Hepatocyte (in vitro differentiated cells): Measurements from ENCODE around the gene ZBTB7C. TPM values are rescaled to one million over a fixed set of nuclear protein-coding genes. Genes with fewer than 3 reads are reported as not detected.

Experiments used
- DNase-seq: peaks from one replicate; pipeline ENCODE4 v3.0.0-alpha.2; 2016; ENCODE audit warnings: low spot score
- H2AFZ ChIP-seq: fragments of 200-600 bp; sonication (generic); 2 replicates; pipeline ENCODE4 v1.6.0; 2016; ENCODE audit warnings: antibody characterized with exemption, mild to moderate bottlenecking
- H3K27ac ChIP-seq: fragments of 200-600 bp; sonication (generic); 2 replicates; pipeline ENCODE4 v1.5.1; 2016; ENCODE audit warnings: mild to moderate bottlenecking
- H3K27me3 ChIP-seq: fragments of 200-600 bp; sonication (generic); 2 replicates; pipeline ENCODE4 v1.6.1; 2016
- H3K36me3 ChIP-seq: fragments of 200-600 bp; sonication (generic); replicated peaks from 2 replicates; pipeline ENCODE4 v1.5.1; 2016; ENCODE audit warnings: low read depth; ENCODE audit not compliant: insufficient read depth
- H3K4me1 ChIP-seq: fragments of 200-600 bp; sonication (generic); 2 replicates; pipeline ENCODE4 v1.5.1; 2016; ENCODE audit warnings: mild to moderate bottlenecking, moderate library complexity; ENCODE audit not compliant: insufficient read depth
- H3K4me2 ChIP-seq: fragments of 200-600 bp; sonication (generic); 2 replicates; pipeline ENCODE4 v1.6.0; 2016
- H3K4me3 ChIP-seq: fragments of 200-600 bp; sonication (generic); 2 replicates; pipeline ENCODE4 v1.5.1; 2016; ENCODE audit warnings: mild to moderate bottlenecking
- H3K79me2 ChIP-seq: fragments of 200-600 bp; sonication (generic); 2 replicates; pipeline ENCODE4 v1.6.0; 2017; ENCODE audit warnings: mild to moderate bottlenecking
- H3K9me2 ChIP-seq: fragments of 200-600 bp; sonication (generic); replicated peaks from 2 replicates; pipeline ENCODE4 v1.6.0; 2017; ENCODE audit warnings: mild to moderate bottlenecking; ENCODE audit not compliant: insufficient read depth
- H3K9me3 ChIP-seq: fragments of 200-600 bp; sonication (generic); 2 replicates; pipeline ENCODE4 v1.5.1; 2016; ENCODE audit warnings: low read depth, mild to moderate bottlenecking
- H4K20me1 ChIP-seq: fragments of 200-600 bp; sonication (generic); 2 replicates; pipeline ENCODE4 v1.6.0; 2016; ENCODE audit warnings: mild to moderate bottlenecking; ENCODE audit not compliant: insufficient read depth, poor library complexity, severe bottlenecking
- CTCF ChIP-seq: fragments of 200-600 bp; sonication (generic); IDR thresholded peaks from 2 replicates; pipeline ENCODE4 v1.5.1; 2016; ENCODE audit warnings: antibody characterized with exemption, mild to moderate bottlenecking; ENCODE audit not compliant: poor library complexity
- EZH2 ChIP-seq: fragments of 200-600 bp; sonication (generic); IDR thresholded peaks from 2 replicates; pipeline ENCODE4 v1.6.1; 2016; ENCODE audit warnings: antibody characterized with exemption, mild to moderate bottlenecking, borderline replicate concordance
- EZH2phosphoT487 ChIP-seq: fragments of 200-600 bp; sonication (generic); IDR thresholded peaks from one replicate; pipeline ENCODE4 v1.6.1; 2018; ENCODE audit warnings: antibody characterized with exemption, mild to moderate bottlenecking, low read depth, moderate library complexity; ENCODE audit not compliant: unreplicated experiment, severe bottlenecking
- WGBS: methylation state at CpG from one replicate; pipeline ENCODE4 v1.1.6; 2016; ENCODE audit warnings: low lambda C conversion rate; ENCODE audit errors: missing lambda C conversion rate; 5-methylcytosine and 5-hydroxymethylcytosine counted together
- polyA plus RNA-seq: library from polyadenylated mRNA; unstranded; fragments of >200 nt; fragmentation: Nextera tagmentation; extraction: Ambion mirVana; gene quantifications from 2 replicates; pipeline ENCODE4 v1.2.1, GENCODE V29; 2016
- total RNA-seq: library from RNA; depleted of rRNA; stranded (reverse); fragments of >200 nt; gene quantifications from 2 replicates; pipeline ENCODE4 v1.2.3, GENCODE V29; 2014

Gene ZBTB7C
- total and polyA plus RNA-seq, 2 experiments from 2014 or later = 0.70 to 1.0 TPM

- DNase-seq = no peak
- 97% methylated on average over 12 of the region's 12 CpGs for WGBS
- no peaks in the 10 kb centered on the region for H3K9me3 ChIP-seq
- no peak overlapping the region for H3K27ac ChIP-seq
- H3K4me3 ChIP-seq = no peak overlapping the region
- no peaks in the 10 kb centered on the region for H3K79me2 ChIP-seq
- no peaks in the 10 kb centered on the region for H3K36me3 ChIP-seq
- H4K20me1 ChIP-seq = no peaks in the 10 kb centered on the region
- H3K4me1 ChIP-seq = no peaks in the 10 kb centered on the region
- H3K9me2 ChIP-seq = no peaks in the 10 kb centered on the region
- no peak overlapping the region for H3K4me2 ChIP-seq
- H2AFZ ChIP-seq = no peak overlapping the region
- no peak for TF ChIP-seq EZH2
- TF ChIP-seq EZH2phosphoT487 = no peak
- no peak for TF ChIP-seq CTCF
- H3K27me3 ChIP-seq = no peaks in the 10 kb centered on the region
Measured at GRCh38 chr18:48127606-48128005, 281.6 kb downstream of the ZBTB7C start.

GRCh38 chr18:48126240-48126639 is 282.9 kb downstream of the ZBTB7C start:
- Histone ChIP-seq H2AFZ (no peak overlapping the region), H3K79me2 (no peaks in the 10 kb centered on the region), H3K4me3 (no peak overlapping the region), H3K9me3 (no peaks in the 10 kb centered on the region), H3K27me3 (no peaks in the 10 kb centered on the region), H3K9me2 (no peaks in the 10 kb centered on the region), H3K4me2 (no peak overlapping the region), H3K36me3 (no peaks in the 10 kb centered on the region), H3K27ac (no peak overlapping the region), H3K4me1 (no peaks in the 10 kb centered on the region), H4K20me1 (no peaks in the 10 kb centered on the region)
- DNase-seq = no peak
- TF ChIP-seq EZH2phosphoT487 (no peak), CTCF (no peak), EZH2 (no peak)
- 96% methylated on average over 3 of the region's 3 CpGs for WGBS

- DNase-seq = no peak
- Histone ChIP-seq H4K20me1 (no peaks in the 10 kb centered on the region), H3K9me2 (no peaks in the 10 kb centered on the region), H3K27ac (no peak overlapping the region), H3K79me2 (no peaks in the 10 kb centered on the region), H3K4me2 (no peak overlapping the region), H3K36me3 (no peaks in the 10 kb centered on the region), H3K4me1 (no peaks in the 10 kb centered on the region), H3K9me3 (no peaks in the 10 kb centered on the region), H2AFZ (no peak overlapping the region), H3K27me3 (no peaks in the 10 kb centered on the region), H3K4me3 (no peak overlapping the region)
- no peak for TF ChIP-seq EZH2
- no peak for TF ChIP-seq CTCF
- 73% methylated on average over 6 of the region's 6 CpGs for WGBS
Measured at GRCh38 chr18:48125724-48126123, 283.5 kb downstream of the ZBTB7C start.

- Histone ChIP-seq H3K9me3 (no peaks in the 10 kb centered on the region), H3K9me2 (no peaks in the 10 kb centered on the region), H4K20me1 (no peaks in the 10 kb centered on the region), H3K36me3 (no peaks in the 10 kb centered on the region), H3K79me2 (no peaks in the 10 kb centered on the region), H3K4me3 (no peak overlapping the region), H3K4me2 (no peak overlapping the region), H3K27ac (no peak overlapping the region), H2AFZ (no peak overlapping the region), H3K27me3 (no peaks in the 10 kb centered on the region), H3K4me1 (no peaks in the 10 kb centered on the region)
- TF ChIP-seq CTCF (no peak), EZH2phosphoT487 (no peak), EZH2 (no peak)
- 69% methylated on average over 10 of the region's 10 CpGs for WGBS
- no peak for DNase-seq
Measured at GRCh38 chr18:48124857-48125626, 284.1 kb downstream of the ZBTB7C start.
